T-cell (primary cell): ENCODE measurements around the gene MXRA8. TPM values are rescaled to one million over a fixed set of nuclear protein-coding genes. Genes with fewer than 3 reads are reported as not detected.
"Not testable (repeated sequence)": the region's sequence is repeated elsewhere in the genome, so short reads cannot be mapped to it uniquely, and the experiment has no call there.

Experiments used
- ATAC-seq, 4 experiments: fragments of 200-7000 bp in 3 of 4; fragments of 150-1000 bp in 1 of 4; cut with Tn5 transposase; replicated peaks in 1 of 4; 1 replicate in 3 of 4; 2 replicates in 1 of 4; pipeline ENCODE4 v1.10.0; 2021; ENCODE audit warnings: moderate library complexity in 3 of 4, mild to moderate bottlenecking in 2 of 4, moderate number of reproducible peaks in 1 of 4
- CTCF ChIA-PET, 2 donors: fragments of 300-600 bp; sonication (Branson Sonifier 250); formaldehyde crosslinking; loops; one replicate each; lab custom pipeline; 2022; ENCODE audit warnings: antibody characterized with exemption in 2 of 2; lab: Charles Lee
- POLR2A ChIA-PET, 2 donors: fragments of 300-600 bp; sonication (Branson Sonifier 250); formaldehyde crosslinking; loops; one replicate each; lab custom pipeline; 2022; ENCODE audit warnings: antibody characterized with exemption in 2 of 2; lab: Charles Lee
- DNase-seq, 35 experiments: peaks; one replicate each; pipeline versions ENCODE4 v3.0.0 to v3.0.0-alpha.2; 2013 to 2023
- H3K27ac ChIP-seq: one replicate; pipeline ENCODE4 v1.5.1; 2013; ENCODE audit warnings: low read length
- H3K27me3 ChIP-seq, 2 experiments: replicated peaks in 1 of 2; 1 replicate in 1 of 2; 2 replicates in 1 of 2; pipeline versions ENCODE4 v1.6.1 to v1.7.0; 2013; ENCODE audit warnings: low read length in 1 of 2, mixed read lengths in 1 of 2; ENCODE audit not compliant: control insufficient read depth in 2 of 2, insufficient read depth in 2 of 2; ENCODE audit errors: extremely low read depth in 1 of 2
- H3K36me3 ChIP-seq, 2 donors: 1 replicate in 1 of 2; 2 replicates in 1 of 2; pipeline versions ENCODE4 v1.6.1 to v1.7.0; 2013; ENCODE audit warnings: low read length in 1 of 2; ENCODE audit not compliant: control insufficient read depth in 2 of 2, insufficient read depth in 1 of 2; ENCODE audit errors: extremely low read depth in 1 of 2
- H3K4me1 ChIP-seq, 2 experiments: 1 replicate in 1 of 2; 2 replicates in 1 of 2; pipeline versions ENCODE4 v1.6.1 to v1.7.0; 2013; ENCODE audit warnings: low read length in 2 of 2, mixed read lengths in 1 of 2; ENCODE audit not compliant: insufficient read depth in 2 of 2, control insufficient read depth in 1 of 2; ENCODE audit errors: extremely low read depth in 1 of 2
- H3K4me3 ChIP-seq, 2 donors: 1 replicate in 1 of 2; 2 replicates in 1 of 2; pipeline versions ENCODE4 v1.5.1 to v1.7.0; 2013; ENCODE audit warnings: mild to moderate bottlenecking in 2 of 2, low read length in 1 of 2, moderate library complexity in 1 of 2; ENCODE audit not compliant: control insufficient read depth in 1 of 2; ENCODE audit errors: extremely low read depth in 1 of 2
- H3K9me3 ChIP-seq: 2 replicates; pipeline ENCODE4 v1.7.0; 2013
- H3K27ac Mint-ChIP-seq, 2 donors: one replicate each; pipeline ENCODE4 v1.8.0; 2020 to 2021; ENCODE audit warnings: mild to moderate bottlenecking in 2 of 2, mixed read lengths in 2 of 2
- H3K27me3 Mint-ChIP-seq, 2 donors: one replicate each; pipeline ENCODE4 v1.8.0; 2021 to 2022; ENCODE audit warnings: mixed read lengths in 2 of 2
- H3K36me3 Mint-ChIP-seq: one replicate; pipeline ENCODE4 v1.8.0; 2021; ENCODE audit warnings: mixed read lengths
- H3K4me1 Mint-ChIP-seq, 3 donors: one replicate each; pipeline ENCODE4 v1.8.0; 2020 to 2022; ENCODE audit warnings: mixed read lengths in 3 of 3, mild to moderate bottlenecking in 1 of 3
- H3K4me3 Mint-ChIP-seq, 3 donors: one replicate each; pipeline ENCODE4 v1.8.0; 2020 to 2022; ENCODE audit warnings: mild to moderate bottlenecking in 3 of 3, mixed read lengths in 3 of 3, moderate library complexity in 3 of 3
- H3K9me3 Mint-ChIP-seq, 3 donors: one replicate each; pipeline ENCODE4 v1.8.0; 2020 to 2022; ENCODE audit warnings: mixed read lengths in 3 of 3
- WGBS: methylation state at CpG from one replicate; pipeline ENCODE4 v1.1.5; 2013; ENCODE audit warnings: missing lambda C conversion rate; ENCODE audit not compliant: insufficient coverage; 5-methylcytosine and 5-hydroxymethylcytosine counted together
- total RNA-seq, 35 experiments: library from RNA in 6 of 35; stranded (reverse) in 6 of 35; fragments of 120-200 nt in 1 of 35; gene quantifications; one replicate each; pipeline versions ENCODE4 v1.2.1 to v1.2.4 and lab custom pipeline; 2013 to 2026

The MXRA8 gene
- total RNA-seq, 5 donors from 2014 or later (not counting 1 experiment from before 2014, with no cell fraction given): 0.99 to 6.8 (median 1.9) TPM

DNA sequence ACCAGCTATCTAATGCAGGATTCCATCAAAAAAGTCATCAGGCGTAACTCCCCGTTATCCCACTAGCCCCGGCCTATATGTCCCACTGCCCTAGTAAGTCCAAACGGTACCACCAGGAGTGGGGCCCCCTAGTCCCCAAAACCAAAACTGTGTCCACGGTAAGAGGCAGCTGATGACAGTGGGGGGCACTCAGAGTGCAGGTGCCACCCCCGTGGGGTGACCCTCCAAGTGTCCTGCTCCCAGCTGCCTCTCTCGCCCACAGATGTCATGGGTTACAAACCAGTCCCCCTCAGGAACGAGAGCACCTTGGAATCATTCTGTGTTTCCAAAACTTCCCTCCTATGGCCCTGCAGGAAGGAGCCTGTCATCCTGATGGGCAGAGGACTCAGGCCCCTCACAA lies 27.6 kb upstream of the MXRA8 start:
- ChIA-PET CTCF (no interaction called here), POLR2A (interaction anchor here (0.6 to 0.7 kb wide), 2 partner anchors 10 to 11 kb away, joined by 3 to 9 read pairs; partner anchors contain the start of gene AURKAIP1 (in 1 of the 2))
- DNase-seq: no peak
- Mint-ChIP-seq H3K27ac (no peak overlapping the region), H3K9me3 (no peaks in the 10 kb centered on the region), H3K27me3 (no peaks in the 10 kb centered on the region), H3K4me1 (no peaks in the 10 kb centered on the region), H3K4me3 (no peak overlapping the region), H3K36me3 (peaks cover 34% of the 10 kb centered on the region)
- Histone ChIP-seq H3K27me3 (peaks cover 0 to 3% of the 10 kb centered on the region in 2 experiments), H3K27ac (no peak overlapping the region), H3K36me3 (peaks cover 22 to 56% of the 10 kb centered on the region in 2 donors), H3K4me1 (no peaks in the 10 kb centered on the region), H3K9me3 (no peaks in the 10 kb centered on the region), H3K4me3 (no peak overlapping the region)
- ATAC-seq: no peak
- 94% methylated on average over 8 of the region's 8 CpGs for WGBS

- peaks cover 23 to 50% of the 10 kb centered on the region in 2 donors for H3K36me3 ChIP-seq
Measured at GRCh38 chr1:1385339-1385738, 27.0 kb upstream of the MXRA8 start.

DNA sequence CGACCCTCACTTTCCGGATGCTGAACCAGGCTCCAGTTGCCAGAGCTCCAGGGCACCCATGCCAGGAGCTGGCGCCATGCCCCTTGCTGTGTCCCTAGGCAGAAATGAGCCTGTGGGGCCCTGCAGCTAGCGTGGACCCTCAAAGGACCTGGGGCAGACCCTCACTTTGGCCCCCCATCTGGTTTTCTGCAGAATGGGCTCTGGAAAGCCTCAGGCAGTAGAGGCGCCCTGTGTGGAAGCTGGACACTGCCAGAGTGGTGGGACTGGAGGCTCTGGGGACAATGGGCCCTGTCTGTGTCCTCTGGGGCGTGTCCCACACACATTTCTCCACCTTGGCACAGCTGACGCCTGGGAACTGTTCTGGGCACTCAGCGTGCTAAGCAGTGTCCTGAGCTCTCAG lies 22.9 kb upstream of the MXRA8 start:
- no peaks in the 10 kb centered on the region for H3K4me1 Mint-ChIP-seq
- CTCF ChIA-PET: no interaction called here

More at GRCh38 chr1:1385339-1385738, 27.0 kb upstream of the MXRA8 start:
- H3K9me3 Mint-ChIP-seq, H3K27me3 Mint-ChIP-seq, ATAC-seq, H3K27ac ChIP-seq, H3K4me3 ChIP-seq, H3K27me3 ChIP-seq, H3K27ac Mint-ChIP-seq, POLR2A ChIA-PET, H3K9me3 ChIP-seq, H3K4me1 Mint-ChIP-seq, DNase-seq, H3K4me3 Mint-ChIP-seq, H3K4me1 ChIP-seq: not testable (repeated sequence)
- CTCF ChIA-PET: interaction anchor here in 1 of 2 donors (0.6 kb wide), 1 partner anchor 22 kb away, joined by 3 read pairs; no protein-coding TSS in a partner anchor
- 92% methylated on average over 16 of the region's 29 CpGs for WGBS
- peaks cover 28% of the 10 kb centered on the region for H3K36me3 Mint-ChIP-seq

DNA sequence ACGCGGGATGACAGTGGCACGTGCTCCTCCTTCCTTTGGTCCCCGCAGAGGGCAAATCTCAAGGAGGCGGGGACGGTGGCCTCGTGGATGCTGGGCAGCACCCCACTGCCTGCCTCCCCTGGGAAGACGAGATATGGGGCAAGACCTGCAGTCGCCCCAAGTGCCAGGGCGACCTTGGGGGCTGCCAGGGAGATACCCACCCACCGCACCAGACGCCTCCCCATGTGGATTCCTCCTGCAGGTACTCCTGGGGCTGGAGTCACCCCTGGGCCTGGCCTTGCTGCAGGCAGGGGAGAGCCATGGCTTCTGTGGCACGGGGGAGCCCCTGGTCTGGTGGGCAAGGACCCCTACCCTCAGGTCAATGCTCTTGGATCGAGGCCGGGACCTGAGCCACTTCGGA lies 22.5 kb upstream of the MXRA8 start:
- H3K27me3 Mint-ChIP-seq: no peaks in the 10 kb centered on the region
- Histone ChIP-seq H3K4me3 (no peak overlapping the region), H3K27ac (no peak overlapping the region), H3K4me1 (peaks cover 0 to 7% of the 10 kb centered on the region in 2 experiments), H3K36me3 (peaks cover 7 to 10% of the 10 kb centered on the region in 2 donors), H3K27me3 (peaks cover 0 to 3% of the 10 kb centered on the region in 2 experiments), H3K9me3 (no peaks in the 10 kb centered on the region)
- ChIA-PET POLR2A (no interaction called here), CTCF (no interaction called here)
- ATAC-seq (no peak), DNase-seq (no peak)
- no peaks in the 10 kb centered on the region for H3K4me1 Mint-ChIP-seq
- WGBS: 93% methylated on average over 12 of the region's 16 CpGs
- no peak overlapping the region for H3K4me3 Mint-ChIP-seq
- H3K9me3 Mint-ChIP-seq: no peaks in the 10 kb centered on the region
- H3K36me3 Mint-ChIP-seq: peaks cover under 1% of the 10 kb centered on the region
- H3K27ac Mint-ChIP-seq: no peak overlapping the region

More for the DNA sequence above, 22.9 kb upstream of the MXRA8 start:
- Histone ChIP-seq H3K27me3 (peaks cover 0 to 3% of the 10 kb centered on the region in 2 experiments), H3K4me1 (peaks cover 0 to 3% of the 10 kb centered on the region in 2 experiments), H3K36me3 (peaks cover 10 to 11% of the 10 kb centered on the region in 2 donors), H3K9me3 (no peaks in the 10 kb centered on the region), H3K4me3 (no peak overlapping the region), H3K27ac (no peak overlapping the region)
- ATAC-seq (no peak), DNase-seq (no peak)
- Mint-ChIP-seq H3K9me3 (no peaks in the 10 kb centered on the region), H3K27ac (no peak overlapping the region), H3K27me3 (no peaks in the 10 kb centered on the region), H3K4me3 (no peak overlapping the region), H3K36me3 (peaks cover 5% of the 10 kb centered on the region)
- POLR2A ChIA-PET: no interaction called here
- WGBS: 78% methylated on average over 7 of the region's 8 CpGs

- Histone ChIP-seq H3K4me3 (no peak overlapping the region), H3K27ac (no peak overlapping the region), H3K27me3 (peaks cover 0 to 3% of the 10 kb centered on the region in 2 experiments), H3K9me3 (no peaks in the 10 kb centered on the region), H3K36me3 (peaks cover 8 to 10% of the 10 kb centered on the region in 2 donors), H3K4me1 (peaks cover 0 to 29% of the 10 kb centered on the region in 2 experiments)
- CTCF ChIA-PET: no interaction called here
- H3K4me3 Mint-ChIP-seq: no peak overlapping the region
- ATAC-seq (no peak), DNase-seq (no peak)
- POLR2A ChIA-PET: interaction anchor here in 1 of 2 donors (0.6 kb wide), 3 partner anchors 18 to 65 kb away, joined by 3 to 5 read pairs (median 3); no protein-coding TSS in a partner anchor
- no peaks in the 10 kb centered on the region for H3K36me3 Mint-ChIP-seq
- no peak overlapping the region for H3K27ac Mint-ChIP-seq
- no peaks in the 10 kb centered on the region for H3K9me3 Mint-ChIP-seq
- H3K27me3 Mint-ChIP-seq: no peaks in the 10 kb centered on the region
- peaks cover 0 to 16% (median 12%) of the 10 kb centered on the region in 3 donors for H3K4me1 Mint-ChIP-seq
- 96% methylated on average over 8 of the region's 16 CpGs for WGBS
Measured at GRCh38 chr1:1377540-1378205, 19.3 kb upstream of the MXRA8 start.

GRCh38 chr1:1376551-1377226 lies 18.3 kb upstream of the MXRA8 start:
- no peak overlapping the region for H3K27ac ChIP-seq
- Mint-ChIP-seq H3K27me3 (no peaks in the 10 kb centered on the region), H3K4me3 (peak overlapping the region; percentile 50 to 88 (median 50)), H3K36me3 (no peaks in the 10 kb centered on the region), H3K27ac (peak overlapping the region in 1 of 2 donors; percentile 49), H3K9me3 (no peaks in the 10 kb centered on the region), H3K4me1 (peaks cover 0 to 24% (median 16%) of the 10 kb centered on the region in 3 donors)
- WGBS: 98% methylated on average over 6 of the region's 10 CpGs
- ChIA-PET CTCF (no interaction called here), POLR2A (interaction anchor here in 1 of 2 donors (0.6 kb wide), 1 partner anchor 28 kb away, joined by 3 read pairs; no protein-coding TSS in a partner anchor)
- H3K4me3 ChIP-seq: no peak overlapping the region
- peaks cover 8 to 10% of the 10 kb centered on the region in 2 donors for H3K36me3 ChIP-seq
- H3K9me3 ChIP-seq: no peaks in the 10 kb centered on the region
- ATAC-seq (no peak), DNase-seq (no peak)
- H3K4me1 ChIP-seq: peaks cover 6 to 38% of the 10 kb centered on the region in 2 experiments
- H3K27me3 ChIP-seq: peaks cover 0 to 3% of the 10 kb centered on the region in 2 experiments
